RWPE2 (cell line): ENCODE measurements around the gene GNAO1.

Experiments
- ATAC-seq: fragments of 200-7000 bp; cut with Tn5 transposase; 3 replicates; pipeline ENCODE4 v1.9.1; 2021; ENCODE audit warnings: low read depth
- DNase-seq: peaks from one replicate; pipeline ENCODE4 v3.0.0-alpha.2; 2020; ENCODE audit warnings: low spot score
- H3K27ac ChIP-seq: fragments of 450-650 bp; 2 replicates; pipeline ENCODE4 v1.5.1; 2017; ENCODE audit warnings: mild to moderate bottlenecking; ENCODE audit not compliant: poor library complexity, severe bottlenecking
- H3K27me3 ChIP-seq: fragments of 250-450 bp; sonication (Bioruptor Pico); 2 replicates; pipeline ENCODE4 v1.5.1; 2021; ENCODE audit warnings: mild to moderate bottlenecking, moderate library complexity; ENCODE audit not compliant: insufficient read depth, poor library complexity, severe bottlenecking
- H3K36me3 ChIP-seq: fragments of 250-450 bp; sonication (Bioruptor Pico); 2 replicates; pipeline ENCODE4 v1.5.1; 2020; ENCODE audit warnings: low read depth, mild to moderate bottlenecking, moderate library complexity
- H3K4me1 ChIP-seq: fragments of 250-450 bp; sonication (Bioruptor Pico); 2 replicates; pipeline ENCODE4 v1.5.1; 2021; ENCODE audit warnings: mild to moderate bottlenecking, moderate library complexity; ENCODE audit not compliant: insufficient read depth, poor library complexity, severe bottlenecking
- H3K4me3 ChIP-seq: fragments of 250-450 bp; sonication (Bioruptor Pico); 2 replicates; pipeline ENCODE4 v1.5.1; 2021; ENCODE audit warnings: mild to moderate bottlenecking, moderate library complexity; ENCODE audit not compliant: severe bottlenecking
- H3K9me3 ChIP-seq: fragments of 250-450 bp; sonication (Bioruptor Pico); 2 replicates; pipeline ENCODE4 v1.5.1; 2021; ENCODE audit warnings: mild to moderate bottlenecking, moderate library complexity; ENCODE audit not compliant: severe bottlenecking
- CTCF ChIP-seq: fragments of 450-650 bp; IDR thresholded peaks from one replicate; pipeline ENCODE4 v1.5.1; 2017; ENCODE audit warnings: mild to moderate bottlenecking, moderate library complexity; ENCODE audit not compliant: poor library complexity, severe bottlenecking

GNAO1 gene

GRCh38 chr16:56269811-56270684 lies 78.8 kb downstream of the GNAO1 start:
- Histone ChIP-seq H3K27me3 (no peaks in the 10 kb centered on the region), H3K4me3 (no peak overlapping the region), H3K4me1 (no peaks in the 10 kb centered on the region), H3K36me3 (no peaks in the 10 kb centered on the region), H3K27ac (no peak overlapping the region), H3K9me3 (no peaks in the 10 kb centered on the region)
- TF ChIP-seq CTCF: no peak
- ATAC-seq (peak; percentile 48; the same call in 1 of the 3 replicates), DNase-seq (no peak)

GRCh38 chr16:56270828-56271227 lies 79.5 kb downstream of the GNAO1 start:
- ATAC-seq: no peak
- DNase-seq: no peak
- no peaks in the 10 kb centered on the region for H3K9me3 ChIP-seq
- H3K27ac ChIP-seq: no peak overlapping the region
- no peaks in the 10 kb centered on the region for H3K36me3 ChIP-seq
- no peak overlapping the region for H3K4me3 ChIP-seq
- no peak for TF ChIP-seq CTCF
- H3K27me3 ChIP-seq: no peaks in the 10 kb centered on the region
- H3K4me1 ChIP-seq: no peaks in the 10 kb centered on the region

- ATAC-seq (no peak), DNase-seq (no peak)
- H3K27ac ChIP-seq: no peak overlapping the region
- TF ChIP-seq CTCF: no peak
- H3K27me3 ChIP-seq: no peaks in the 10 kb centered on the region
- no peak overlapping the region for H3K4me3 ChIP-seq
- no peaks in the 10 kb centered on the region for H3K36me3 ChIP-seq
- H3K9me3 ChIP-seq: no peaks in the 10 kb centered on the region
- H3K4me1 ChIP-seq: no peaks in the 10 kb centered on the region
These were observed 81.2 kb downstream of the GNAO1 start for GRCh38 chr16:56272583-56272894.

- Histone ChIP-seq H3K9me3 (no peaks in the 10 kb centered on the region), H3K4me1 (no peaks in the 10 kb centered on the region), H3K36me3 (no peaks in the 10 kb centered on the region), H3K4me3 (no peak overlapping the region), H3K27me3 (no peaks in the 10 kb centered on the region), H3K27ac (no peak overlapping the region)
- no peak for DNase-seq
- TF ChIP-seq CTCF: no peak
- ATAC-seq: no peak
These were observed 82.3 kb downstream of the GNAO1 start for GRCh38 chr16:56273615-56274014.

- ATAC-seq (no peak), DNase-seq (no peak)
- no peaks in the 10 kb centered on the region for H3K36me3 ChIP-seq
- no peak overlapping the region for H3K27ac ChIP-seq
- no peak for TF ChIP-seq CTCF
- H3K9me3 ChIP-seq: no peaks in the 10 kb centered on the region
- no peak overlapping the region for H3K4me3 ChIP-seq
- H3K4me1 ChIP-seq: no peaks in the 10 kb centered on the region
- no peaks in the 10 kb centered on the region for H3K27me3 ChIP-seq
These were observed 83.1 kb downstream of the GNAO1 start for GRCh38 chr16:56274369-56274768.
